NCI-H510A treated with DMSO at 0.1 percent for 48 hours (cell line): ENCODE results near the gene SLC6A11.

ENCODE experiments used
- DNase-seq: peaks from one replicate; lab custom pipeline; 2025; lab: John Stamatoyannopoulos, UW

The SLC6A11 gene

DNA sequence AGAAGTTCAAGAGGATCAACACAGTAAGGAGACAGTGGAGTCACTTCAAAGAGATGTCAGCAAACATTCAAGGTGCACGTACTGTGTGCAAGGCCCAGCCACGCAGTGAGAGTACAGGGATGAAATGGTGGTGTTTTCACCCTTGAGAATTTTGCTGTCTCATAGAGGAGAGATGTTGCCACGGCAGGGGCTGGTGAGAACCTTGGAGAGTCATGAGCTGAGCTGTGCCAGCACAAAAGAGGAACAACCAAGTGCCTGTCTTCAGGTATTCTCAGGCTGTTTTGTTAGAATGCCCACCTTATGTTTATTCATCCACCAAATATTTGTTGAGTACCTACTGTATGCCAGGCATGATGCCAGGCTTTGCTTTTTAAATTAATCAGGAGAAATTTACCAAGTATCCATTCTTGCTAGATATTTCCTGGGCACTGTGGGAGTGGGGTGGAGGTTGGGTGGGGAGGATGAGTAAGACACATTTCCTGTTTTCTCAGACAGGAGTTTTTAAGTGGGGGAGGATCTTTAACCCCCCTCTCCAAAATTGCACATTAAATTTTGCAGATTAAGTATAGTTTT, 72.6 kb downstream of the SLC6A11 start:
- no peak for DNase-seq

DNA sequence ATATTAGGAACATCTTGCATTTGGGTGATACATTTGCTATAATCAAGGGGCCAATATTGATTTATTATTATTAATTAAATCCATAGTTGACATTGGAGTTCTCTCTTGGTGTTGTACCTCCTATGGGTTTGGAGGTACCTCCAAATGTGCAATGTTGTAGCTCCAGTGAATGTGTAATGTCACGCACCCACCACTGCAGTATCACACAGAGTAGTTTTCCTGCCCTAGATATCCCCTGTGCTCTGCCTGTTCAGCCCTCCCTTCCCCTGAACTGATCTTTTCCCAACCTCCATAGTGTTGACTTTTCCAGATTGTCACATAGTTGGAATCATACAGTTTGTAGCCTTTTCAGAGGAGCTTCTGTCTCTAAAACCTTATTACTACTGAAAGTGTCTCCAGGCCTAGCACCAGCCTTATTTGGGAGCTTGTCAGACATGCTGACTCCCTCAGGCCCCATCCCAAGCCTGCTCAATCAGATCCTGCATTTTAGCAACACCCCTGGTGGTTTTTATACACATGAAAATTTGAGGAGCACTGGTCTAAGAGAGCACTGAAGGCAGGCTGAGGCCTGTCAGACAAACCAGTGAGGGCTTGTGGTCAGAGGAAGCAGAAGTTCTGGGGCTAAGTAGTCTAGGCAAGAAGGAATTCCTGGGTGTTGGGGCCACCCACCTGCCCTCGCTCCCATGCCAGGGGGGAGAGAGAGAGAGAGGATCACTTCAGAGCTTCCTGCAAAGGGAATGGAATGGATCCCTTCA, 73.4 kb downstream of the SLC6A11 start:
- no peak for DNase-seq

DNA sequence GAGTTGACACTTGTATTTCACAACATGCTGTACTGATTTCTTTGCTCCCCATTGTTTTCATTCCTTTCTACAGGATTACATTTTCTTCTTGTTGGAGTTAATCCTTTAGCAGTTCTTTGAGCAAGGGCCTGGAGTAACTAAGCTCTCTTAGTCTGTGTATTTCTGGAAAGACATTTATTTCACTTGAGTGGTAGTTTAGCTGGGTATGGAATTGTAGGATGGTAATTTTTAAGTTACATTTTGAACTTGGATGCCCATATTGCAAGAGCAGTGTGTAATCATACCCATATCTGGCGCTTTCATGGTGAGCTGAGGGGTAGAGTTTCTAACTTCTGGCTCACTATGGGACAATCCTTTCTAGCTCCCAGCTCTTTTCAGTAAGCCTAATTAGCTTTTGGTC, 74.6 kb downstream of the SLC6A11 start:
- no peak for DNase-seq

DNA sequence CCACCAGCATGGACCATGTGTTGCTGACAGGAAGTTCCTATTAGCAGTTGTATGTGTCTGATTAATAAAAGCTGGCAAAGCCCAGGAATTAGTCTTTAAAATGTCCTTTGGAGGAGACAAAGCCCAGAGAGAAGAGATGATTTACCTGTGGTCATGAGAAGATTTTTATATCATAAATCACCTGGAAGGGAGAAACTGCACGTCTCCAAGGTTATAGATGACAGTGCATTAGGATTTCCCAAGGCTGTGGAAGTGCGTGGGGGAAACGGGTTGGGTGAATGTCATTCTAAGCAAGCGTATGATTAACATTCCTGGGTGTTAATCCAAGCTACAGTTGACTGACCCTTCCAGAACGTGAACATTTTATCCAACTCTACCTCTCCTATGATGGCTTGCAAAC, 76.6 kb downstream of the SLC6A11 start:
- DNase-seq, result no peak

DNA sequence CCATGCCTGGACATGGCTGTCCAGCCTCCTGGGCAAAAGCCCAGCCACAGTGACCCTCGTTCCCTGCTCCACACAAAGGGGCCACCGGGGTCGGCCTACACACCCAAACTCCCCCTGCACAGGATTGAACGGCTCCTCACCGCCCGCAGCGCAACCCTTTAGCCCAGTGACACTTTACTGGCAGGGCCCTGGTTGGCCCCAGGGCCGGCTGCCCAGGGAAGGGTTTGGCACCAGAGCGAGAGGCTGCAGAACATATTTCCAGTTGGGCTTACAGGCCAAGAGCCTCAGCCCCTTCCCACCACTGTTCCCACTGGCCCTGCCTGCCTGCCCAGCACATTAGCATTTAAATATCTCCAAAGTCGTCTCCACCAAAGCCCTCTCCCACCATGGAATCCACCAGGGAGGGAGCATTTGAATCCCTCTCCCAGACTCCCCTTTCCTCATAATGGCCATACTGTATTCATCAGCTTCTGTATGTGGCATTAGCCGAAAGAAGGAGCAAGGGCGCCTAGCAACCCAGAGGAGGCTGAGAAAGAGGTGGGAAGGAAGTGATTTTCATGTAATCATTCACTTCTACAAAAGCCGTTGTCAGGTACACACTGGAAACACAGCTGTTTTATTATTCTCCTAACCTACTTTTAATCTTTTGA, 85.4 kb downstream of the SLC6A11 start:
- DNase-seq, result no peak

DNA sequence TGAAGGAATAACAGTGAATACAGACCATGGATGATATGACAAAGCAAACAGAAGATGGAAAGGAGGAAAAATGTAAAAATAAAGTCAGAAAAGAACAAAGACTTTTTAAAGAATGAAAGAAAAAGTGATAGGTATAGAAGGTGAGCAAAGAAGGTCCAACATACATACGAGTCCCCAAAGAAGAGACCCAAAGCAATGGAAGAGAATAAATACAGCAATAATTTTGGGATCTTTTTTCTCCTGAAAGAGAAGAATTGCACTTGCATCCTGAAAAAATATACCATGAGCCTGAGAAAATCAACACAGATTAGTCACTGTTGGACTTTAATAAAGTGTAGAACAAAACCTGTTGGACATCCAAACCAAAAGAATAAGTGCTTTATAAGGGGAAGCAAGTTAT, 91.2 kb downstream of the SLC6A11 start:
- DNase-seq, result no peak

DNA sequence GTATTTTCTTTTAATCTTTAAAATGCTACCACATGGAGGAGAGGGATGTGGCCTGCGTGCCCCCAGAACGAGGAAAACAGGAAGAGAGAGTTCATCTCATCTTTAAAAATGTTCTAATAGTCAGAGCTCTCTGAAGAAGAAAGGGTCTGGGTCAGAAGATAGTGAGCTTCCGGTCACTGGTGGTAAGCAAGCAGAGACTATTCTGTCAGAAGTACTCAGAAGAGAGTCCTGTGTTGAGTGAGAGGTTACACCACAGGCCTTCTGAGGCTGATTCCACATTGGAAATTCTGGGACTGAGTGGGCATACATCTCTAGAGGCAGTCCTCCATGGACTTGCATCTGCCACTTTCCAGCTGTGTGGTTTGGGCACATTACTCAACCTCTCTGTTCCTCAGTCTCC, 94.3 kb downstream of the SLC6A11 start:
- no peak for DNase-seq

DNA sequence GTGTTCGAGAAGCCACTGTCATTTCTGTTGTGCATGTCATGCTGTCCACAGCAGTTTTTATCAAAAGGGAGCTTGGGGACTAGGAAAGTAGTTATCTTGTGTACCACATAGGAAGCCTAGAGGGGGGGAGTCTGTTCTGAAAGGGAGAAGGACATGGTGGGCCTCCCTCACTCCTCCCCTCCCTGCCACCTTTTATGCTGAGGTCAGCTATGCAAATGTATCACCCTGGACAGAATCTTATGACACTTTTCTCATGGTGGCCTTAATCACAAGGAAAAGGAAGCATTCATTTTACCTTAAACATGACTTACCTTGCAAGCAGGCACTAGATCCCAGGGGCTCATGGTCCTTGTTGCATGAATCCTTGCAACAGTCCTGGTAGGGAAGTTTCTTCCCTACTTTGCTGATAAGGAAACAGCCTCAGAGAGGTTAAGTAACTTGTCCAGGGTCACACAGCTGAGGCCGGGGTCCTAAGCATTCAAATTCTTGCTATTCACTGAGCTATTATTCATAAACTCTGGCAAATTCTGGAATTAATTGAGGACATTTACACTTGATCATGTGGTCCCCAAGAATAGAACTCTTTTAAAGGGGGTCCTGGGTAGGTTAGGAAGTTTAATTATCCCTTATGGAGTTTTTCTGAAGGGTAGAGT, 95.4 kb downstream of the SLC6A11 start:
- DNase-seq, result no peak

DNA sequence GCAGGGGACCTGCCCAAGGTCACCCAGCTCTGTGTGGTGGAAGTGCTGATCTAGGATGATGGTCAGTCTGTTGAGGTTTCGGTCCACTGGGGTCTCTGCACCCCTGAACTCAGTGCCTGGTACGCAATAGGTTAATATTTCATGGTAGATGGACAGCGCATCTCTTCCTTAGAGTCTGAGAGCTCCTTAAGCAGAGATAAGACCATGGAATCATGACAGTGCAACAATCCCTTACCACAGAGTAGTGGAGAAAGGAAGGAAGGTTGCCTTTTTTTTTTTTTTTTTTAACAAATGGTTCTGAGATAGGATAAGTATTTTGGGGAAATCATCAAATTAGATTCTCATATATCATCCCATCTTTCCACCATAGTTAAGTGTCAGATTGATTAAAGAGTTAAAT, 96.8 kb downstream of the SLC6A11 start:
- DNase-seq, result no peak

DNA sequence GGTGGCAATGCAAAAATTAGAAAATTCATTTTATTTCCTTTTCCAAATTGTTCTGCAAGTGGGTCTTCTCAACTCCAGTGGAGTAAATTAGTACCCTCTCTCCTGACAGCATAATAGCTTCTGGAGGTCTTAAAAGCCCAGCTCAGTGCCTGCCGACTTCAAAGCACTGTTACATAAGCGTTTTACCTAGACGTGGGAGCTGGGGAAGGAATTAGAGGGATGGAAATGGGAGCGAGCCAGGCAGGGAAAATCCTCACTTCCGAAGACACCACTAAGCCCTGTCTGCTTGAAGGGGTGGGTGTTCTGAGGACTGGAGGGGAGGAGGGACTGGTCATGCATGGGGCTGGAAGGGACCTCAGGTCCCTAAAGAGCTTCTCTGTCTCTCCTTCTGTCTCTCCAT, 99.3 kb downstream of the SLC6A11 start:
- no peak for DNase-seq

DNA sequence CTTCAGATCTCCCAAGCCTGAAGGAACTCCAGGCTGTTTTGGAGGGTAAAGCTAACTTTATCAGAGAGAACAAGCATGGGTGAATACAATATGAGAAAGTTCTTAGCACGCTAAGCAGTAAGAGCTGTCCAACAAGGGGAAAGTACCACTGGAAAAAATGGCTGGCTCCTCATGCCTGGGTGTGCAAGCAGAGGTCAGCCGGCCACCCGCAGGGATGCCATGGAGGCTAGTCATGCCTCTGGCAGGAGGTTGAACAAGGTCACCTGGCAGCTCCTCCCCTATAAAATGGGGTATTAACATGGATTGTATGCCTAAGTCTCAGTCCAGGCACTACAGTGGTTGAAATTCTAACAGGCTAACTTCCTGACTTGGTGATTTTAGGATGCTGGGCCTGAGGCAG, 101.1 kb downstream of the SLC6A11 start:
- DNase-seq, result no peak

DNA sequence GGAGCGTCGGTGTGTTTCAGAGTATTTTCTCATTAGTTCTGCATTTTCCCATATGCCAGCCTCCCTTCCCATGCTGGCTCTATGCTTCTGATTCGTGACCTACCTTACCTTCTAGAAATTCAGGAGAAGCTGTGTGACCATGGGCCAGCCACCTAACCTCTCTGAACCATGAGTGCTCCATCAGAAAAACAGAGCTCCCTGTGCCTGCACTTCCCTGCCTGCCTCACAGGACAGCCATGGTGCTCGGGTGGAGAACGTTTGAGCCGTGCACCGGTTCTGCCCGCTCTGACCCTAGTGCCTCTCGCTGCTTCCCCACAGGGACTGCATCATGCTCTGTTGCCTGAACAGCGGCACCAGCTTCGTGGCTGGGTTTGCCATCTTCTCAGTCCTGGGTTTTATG, 102.0 kb downstream of the SLC6A11 start:
- no peak for DNase-seq

DNA sequence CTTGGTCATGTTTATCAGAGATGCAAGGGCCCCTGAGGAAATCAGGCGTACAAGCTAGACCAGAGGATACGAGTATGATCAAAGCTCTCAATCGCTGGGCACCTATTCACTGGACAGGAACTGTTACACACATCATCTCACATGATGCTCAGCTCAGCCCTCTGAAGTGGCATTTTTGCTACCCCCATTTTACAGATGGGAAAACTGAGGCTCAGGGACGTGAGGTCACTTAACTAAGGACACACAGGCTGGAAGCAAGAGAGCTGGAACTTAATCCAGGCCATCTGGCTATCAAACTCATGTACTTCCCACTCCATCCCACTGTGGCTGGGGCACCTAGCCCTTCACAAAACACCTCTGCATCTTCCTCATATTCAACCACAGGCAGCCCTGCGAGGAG, 103.6 kb downstream of the SLC6A11 start:
- no peak for DNase-seq

DNA sequence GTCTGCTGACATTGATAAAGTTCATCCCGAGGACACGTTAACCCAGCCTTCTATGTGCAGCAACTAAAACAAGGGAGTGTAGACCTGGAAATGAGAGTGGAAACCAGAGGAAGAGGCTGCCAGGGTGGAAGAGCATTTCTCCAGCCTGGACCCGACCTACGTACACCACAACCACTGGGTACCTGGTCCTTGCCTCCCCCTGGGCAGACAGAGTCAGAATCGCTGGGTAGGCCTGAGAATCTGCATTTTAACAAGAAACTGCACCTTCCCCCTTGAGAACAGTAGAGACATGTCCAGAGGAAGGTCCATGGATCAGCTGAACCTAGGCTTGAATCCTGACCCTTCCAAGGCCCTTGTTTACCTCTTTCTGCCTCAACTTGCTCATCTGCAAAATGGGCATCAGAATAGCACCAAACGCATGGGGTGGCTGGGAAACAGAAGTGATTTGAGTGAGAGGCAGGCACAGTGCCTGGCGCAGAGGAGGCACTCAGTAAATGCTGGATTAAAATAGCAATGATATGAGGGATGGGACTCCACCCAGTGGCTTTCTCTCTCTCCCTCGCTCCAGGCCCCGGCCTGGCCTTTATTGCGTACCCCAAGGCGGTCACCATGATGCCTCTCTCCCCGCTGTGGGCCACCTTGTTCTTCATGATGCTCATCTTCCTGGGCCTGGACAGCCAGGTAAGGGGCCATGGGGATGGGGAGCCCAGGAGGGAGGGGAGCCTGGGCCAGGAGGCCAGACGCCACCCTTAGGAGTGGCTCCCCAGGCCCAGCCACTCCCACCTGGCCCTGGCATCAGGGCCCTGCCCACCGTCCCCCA, 109.6 kb downstream of the SLC6A11 start:
- no peak for DNase-seq

DNA sequence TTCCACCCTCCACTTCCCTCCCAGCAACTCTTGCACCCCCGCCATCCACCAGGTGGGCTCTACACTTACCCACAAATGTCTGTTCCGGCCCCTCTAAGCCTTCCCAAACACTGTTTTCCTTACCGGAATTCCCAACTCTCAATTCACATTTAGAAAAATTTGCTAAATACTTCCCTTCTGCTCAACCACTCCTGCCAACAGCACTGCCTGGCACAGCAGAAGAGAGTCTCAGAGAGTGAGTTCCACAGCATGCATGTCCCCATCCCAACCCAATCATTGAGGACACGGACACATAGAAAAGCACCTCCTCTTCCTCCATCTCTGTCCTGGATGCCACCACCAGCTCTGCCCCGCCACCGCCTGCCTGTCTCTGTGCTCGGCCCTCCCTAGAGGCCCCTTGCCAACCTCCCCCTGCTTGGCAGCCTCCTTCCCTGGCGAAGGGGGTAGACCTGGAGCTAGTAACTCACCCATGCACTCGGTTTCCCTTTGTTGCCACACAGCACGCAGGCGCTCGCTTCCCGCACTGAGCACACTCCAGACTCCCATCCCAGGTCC, 110.3 kb downstream of the SLC6A11 start:
- no peak for DNase-seq

DNA sequence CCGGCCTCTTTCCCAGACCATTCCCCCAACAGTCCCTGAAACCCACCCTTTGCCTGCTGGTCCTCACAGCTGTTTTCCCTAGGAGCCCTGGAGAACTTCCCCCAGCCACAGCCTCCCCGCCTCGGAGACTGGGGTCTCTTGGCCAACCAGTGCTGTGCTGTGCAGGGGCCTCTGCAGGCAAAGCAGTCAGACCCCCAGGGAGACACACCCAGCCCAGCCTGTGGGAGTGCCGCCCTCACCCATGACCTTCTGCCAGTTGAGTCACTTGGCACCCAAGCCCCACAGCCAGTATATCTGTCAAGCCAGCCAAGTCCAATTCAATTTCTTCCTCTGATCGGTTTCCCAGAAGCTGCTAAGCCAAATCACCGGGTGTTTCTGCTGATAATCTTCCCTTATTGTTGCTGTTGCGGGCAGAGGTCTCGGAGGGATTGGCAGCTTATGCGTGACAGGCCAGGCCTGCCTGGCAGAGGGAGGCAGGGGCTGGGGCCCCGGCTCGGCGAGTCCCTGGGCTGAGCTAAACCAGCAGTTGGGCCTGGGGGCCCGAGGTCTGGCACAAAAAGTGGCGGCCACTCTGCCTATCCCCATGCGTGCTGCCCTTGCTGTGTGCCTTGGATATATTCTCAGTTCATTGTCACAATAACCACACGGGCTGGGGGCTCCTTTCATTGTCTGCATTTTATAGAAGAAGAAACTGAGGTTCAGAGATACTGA, 110.9 kb downstream of the SLC6A11 start:
- DNase-seq, result no peak

DNA sequence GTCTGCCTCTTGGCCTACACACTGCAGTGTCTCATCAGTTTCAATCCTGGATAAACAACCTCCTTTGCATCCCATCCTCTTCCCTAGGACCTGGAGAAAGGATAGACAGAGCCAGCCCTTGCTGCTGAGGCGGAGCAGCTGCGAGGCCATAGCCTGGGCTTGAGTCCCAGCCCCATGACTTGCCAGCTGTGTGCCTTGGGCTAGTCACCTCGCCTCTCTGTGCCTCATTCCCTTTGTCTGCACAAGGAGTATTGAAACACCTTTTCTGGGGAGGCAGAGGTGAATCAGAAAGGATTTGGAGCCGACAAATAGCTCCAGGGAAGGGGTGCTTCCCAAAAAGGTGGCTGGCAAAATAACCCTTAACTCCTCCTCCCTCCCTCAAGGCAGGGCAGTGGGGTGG, 111.5 kb downstream of the SLC6A11 start:
- no peak for DNase-seq

DNA sequence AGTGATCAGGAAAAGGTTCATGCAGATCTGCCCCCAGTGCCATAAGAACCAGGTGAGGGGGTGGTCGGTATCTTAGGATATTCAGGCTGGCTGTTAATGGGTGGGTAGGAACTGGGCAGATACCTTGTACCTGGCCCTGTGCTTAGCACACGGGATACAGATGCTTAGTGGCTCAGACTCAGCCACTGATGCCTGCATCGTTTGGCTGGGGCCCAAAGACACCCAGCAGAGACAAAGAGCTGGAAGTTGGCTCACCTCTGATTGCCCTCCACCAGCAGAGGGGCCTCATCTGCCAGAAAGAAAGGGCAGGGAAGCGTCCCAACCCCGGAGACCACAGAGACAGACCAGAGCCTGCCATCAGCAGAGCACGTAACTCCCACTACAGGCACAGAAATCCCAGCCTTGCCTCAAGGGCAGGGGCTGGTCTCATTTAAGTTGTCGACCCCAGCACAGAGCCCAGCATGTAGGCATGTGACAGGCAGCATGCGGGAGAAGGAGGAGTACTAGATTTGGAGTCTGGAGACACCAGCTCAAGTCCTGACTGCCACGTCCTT, 112.5 kb downstream of the SLC6A11 start:
- no peak for DNase-seq

DNA sequence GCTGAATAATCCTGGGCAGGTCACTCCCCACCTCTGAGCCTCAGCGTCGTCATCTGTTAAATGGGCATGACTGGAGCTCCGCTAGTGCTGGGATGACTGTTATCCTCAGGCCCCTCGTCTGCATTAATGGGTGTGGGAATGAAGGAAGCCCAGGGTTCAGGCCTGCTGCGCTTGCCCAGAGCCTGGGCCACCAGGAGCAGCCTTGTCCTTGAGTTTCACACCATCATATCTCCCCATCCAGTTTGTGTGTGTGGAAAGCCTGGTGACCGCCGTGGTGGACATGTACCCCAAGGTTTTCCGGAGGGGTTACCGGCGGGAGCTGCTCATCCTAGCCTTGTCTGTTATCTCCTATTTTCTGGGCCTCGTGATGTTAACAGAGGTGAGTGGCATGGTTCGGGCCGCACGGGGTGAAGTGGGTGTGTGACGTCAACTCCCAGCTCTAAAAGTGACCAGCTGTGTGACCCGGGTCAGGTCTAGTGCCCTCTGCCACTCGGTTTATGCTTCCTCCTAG, 113.0 kb downstream of the SLC6A11 start:
- DNase-seq, result no peak

DNA sequence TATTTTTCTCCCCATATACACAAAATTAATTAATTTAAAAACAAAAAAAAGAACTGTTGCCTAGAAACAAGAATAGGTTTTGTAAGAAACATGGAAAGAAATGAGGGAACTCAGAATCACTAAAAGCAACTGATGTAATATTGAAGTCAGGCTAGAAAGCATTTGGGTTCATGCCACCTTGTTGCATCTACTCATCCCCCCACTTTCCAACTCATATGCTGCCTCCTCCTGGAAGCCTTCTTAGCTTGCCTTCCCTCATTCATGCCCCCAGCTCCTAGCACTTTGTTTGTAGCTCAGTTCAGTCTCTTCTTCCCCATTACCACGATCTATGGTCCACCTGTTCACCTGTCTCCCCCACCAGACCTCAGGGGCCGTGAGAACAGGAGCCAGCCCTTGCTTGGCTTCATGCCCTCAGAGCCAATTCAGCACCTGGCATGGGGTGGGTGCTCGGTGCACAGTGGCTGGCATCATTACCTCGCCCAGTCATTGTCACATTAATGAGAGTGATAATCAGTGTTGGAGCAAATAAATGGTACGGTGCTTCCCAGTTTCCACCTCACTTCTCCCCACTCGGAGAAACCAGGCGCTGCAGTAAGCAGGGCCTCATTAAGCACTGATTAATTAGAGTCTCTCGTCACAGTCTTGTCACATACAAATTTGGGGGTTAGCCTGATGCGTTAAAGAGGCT, 114.1 kb downstream of the SLC6A11 start:
- DNase-seq, result no peak
